GM12878 (cell line): ENCODE results near the gene MEIOB. TPM values are rescaled to one million over a fixed set of nuclear protein-coding genes. Genes with fewer than 3 reads are reported as not detected.
A peak's percentile ranks its signal among the peaks of the same experiment; 100 is the strongest.
"Not testable (repeated sequence)": the region's sequence is repeated elsewhere in the genome, so short reads cannot be mapped to it uniquely, and the experiment has no call there.

ENCODE experiments used
- ATAC-seq: fragments of 200-7000 bp; cut with Tn5 transposase; 3 replicates; pipeline ENCODE4 v1.9.1; 2020; ENCODE audit warnings: mild to moderate bottlenecking, moderate library complexity
- BruUV-seq: library from RNA; stranded (reverse); fragments of 400-500 nt; replicated peaks from 2 replicates; lab custom pipeline; 2021; lab: Mats Ljungman, UMichigan
- CTCF ChIA-PET: fragments of 300-600 bp; sonication (Branson Sonifier 250); formaldehyde crosslinking; extraction: SDS; loops from one replicate; lab custom pipeline; 2021; ENCODE audit warnings: inconsistent platforms; lab: Yijun Ruan, JAX
- POLR2A ChIA-PET: fragments of 350-600 bp; formaldehyde crosslinking; extraction: SDS; loops from one replicate; lab custom pipeline; 2021; ENCODE audit warnings: inconsistent platforms; lab: Charles Lee
- RAD21 ChIA-PET: fragments of 300-600 bp; sonication (Branson Sonifier 250); formaldehyde crosslinking; loops from one replicate; lab custom pipeline; 2023; ENCODE audit warnings: antibody characterized with exemption; ENCODE audit not compliant: unreplicated experiment; lab: Charles Lee
- SMC1A ChIA-PET: fragments of 300-600 bp; sonication (Branson Sonifier 250); formaldehyde crosslinking; loops from one replicate; lab custom pipeline; 2023; ENCODE audit not compliant: unreplicated experiment, uncharacterized antibody; lab: Charles Lee
- DNase-seq: peaks from one replicate; pipeline ENCODE4 v3.0.0-alpha.2; 2011; ENCODE audit warnings: low read depth, low spot score
- FAIRE-seq: peaks from 3 replicates; lab custom pipeline; 2011; peaks lifted over from hg19 to GRCh38; lab: Jason Lieb, UNC
- H2AFZ ChIP-seq: 2 replicates; pipeline ENCODE4 v1.6.0; 2011; ENCODE audit warnings: low read depth, low read length, control low read depth; ENCODE audit not compliant: control insufficient read depth
- H3K27ac ChIP-seq: 2 replicates; pipeline ENCODE4 v1.5.1; 2011; ENCODE audit warnings: control low read depth; ENCODE audit not compliant: control insufficient read depth, insufficient read depth
- H3K27me3 ChIP-seq, 2 experiments: replicated peaks in 1 of 2; 2 replicates each; pipeline versions ENCODE4 v1.6.0 to v1.6.1; 2011; ENCODE audit warnings: low read length in 1 of 2; ENCODE audit not compliant: control insufficient read depth in 2 of 2, insufficient read depth in 2 of 2
- H3K36me3 ChIP-seq, 2 experiments: 2 replicates each; pipeline ENCODE4 v1.5.1; 2011; ENCODE audit warnings: low read length in 1 of 2; ENCODE audit not compliant: control insufficient read depth in 2 of 2, insufficient read depth in 2 of 2
- H3K4me1 ChIP-seq: 2 replicates; pipeline ENCODE4 v1.6.1; 2011; ENCODE audit warnings: mild to moderate bottlenecking, low read length, moderate library complexity, mixed read lengths; ENCODE audit not compliant: control insufficient read depth, insufficient read depth
- H3K4me2 ChIP-seq: 2 replicates; pipeline ENCODE4 v1.6.0; 2011; ENCODE audit warnings: control low read depth; ENCODE audit not compliant: control insufficient read depth, insufficient read depth
- H3K4me3 ChIP-seq: fragments of 200-600 bp; sonication (generic); 2 replicates; pipeline ENCODE4 v1.5.1; 2016
- H3K79me2 ChIP-seq: 2 replicates; pipeline ENCODE4 v1.6.0; 2011; ENCODE audit warnings: low read length; ENCODE audit not compliant: control insufficient read depth, insufficient read depth
- H3K9ac ChIP-seq: 2 replicates; pipeline ENCODE4 v1.8.0; 2011; ENCODE audit warnings: low read length, control low read depth, mixed read lengths; ENCODE audit not compliant: control insufficient read depth, insufficient read depth
- H3K9me3 ChIP-seq: replicated peaks from 3 replicates; pipeline ENCODE4 v1.5.1; 2011; ENCODE audit warnings: mild to moderate bottlenecking, low read length; ENCODE audit not compliant: control insufficient read depth, insufficient read depth
- H4K20me1 ChIP-seq: 2 replicates; pipeline ENCODE4 v1.6.0; 2011; ENCODE audit not compliant: control insufficient read depth, insufficient read depth
- BACH1 ChIP-seq: fragments of 450-650 bp; IDR thresholded peaks from 2 replicates; pipeline ENCODE4 v1.6.1; 2017; ENCODE audit warnings: mild to moderate bottlenecking, borderline replicate concordance
- HCFC1 ChIP-seq: fragments of 150-350 bp; IDR thresholded peaks from 2 replicates; pipeline ENCODE4 v1.6.1; 2014; ENCODE audit warnings: low read length
- IKZF1 ChIP-seq: fragments of 450-650 bp; conservative IDR thresholded peaks from 2 replicates; pipeline ENCODE4 v1.6.1; 2017; ENCODE audit warnings: antibody characterized with exemption, mild to moderate bottlenecking
- IRF5 ChIP-seq: fragments of 450-650 bp; IDR thresholded peaks from 2 replicates; pipeline ENCODE4 v1.6.1; 2017; ENCODE audit warnings: borderline replicate concordance
- PAX5 ChIP-seq: IDR thresholded peaks from 2 replicates; pipeline ENCODE4 v1.6.1; 2011; ENCODE audit warnings: low read depth, low read length, borderline replicate concordance
- RAD21 ChIP-seq: IDR thresholded peaks from 2 replicates; pipeline ENCODE4 v1.6.1; 2011; ENCODE audit warnings: mild to moderate bottlenecking, low read depth, low read length, moderate library complexity; ENCODE audit not compliant: insufficient read depth
- REST ChIP-seq: IDR thresholded peaks from 2 replicates; pipeline ENCODE4 v1.6.1; 2012; ENCODE audit warnings: mild to moderate bottlenecking, low read depth, low read length
- TCF12 ChIP-seq: IDR thresholded peaks from 2 replicates; pipeline ENCODE4 v1.6.1; 2011; ENCODE audit warnings: low read depth, mild to moderate bottlenecking, low read length
- YY1 ChIP-seq: IDR thresholded peaks from 2 replicates; pipeline ENCODE4 v1.6.1; 2011; ENCODE audit warnings: low read depth, mild to moderate bottlenecking, low read length
- ZBTB33 ChIP-seq: fragments of 450-650 bp; IDR thresholded peaks from 2 replicates; pipeline ENCODE4 v1.6.1; 2017; ENCODE audit warnings: mild to moderate bottlenecking
- ZNF384 ChIP-seq: IDR thresholded peaks from 2 replicates; pipeline ENCODE4 v1.6.1; 2012; ENCODE audit warnings: low read depth, mild to moderate bottlenecking, low read length, improper control_type of control experiment, borderline replicate concordance
- WGBS: methylation state at CpG from one replicate; pipeline ENCODE4 v1.1.6; 2016; ENCODE audit warnings: low lambda C conversion rate; ENCODE audit not compliant: insufficient replicate concordance, insufficient coverage; ENCODE audit errors: missing lambda C conversion rate; 5-methylcytosine and 5-hydroxymethylcytosine counted together
- in situ Hi-C: fragments of 300-500 bp; cut with MboI; formaldehyde crosslinking; loops from 9 replicates; pipeline ENCODE4 v1.14.3; 2018; ENCODE audit warnings: mixed read lengths
- intact Hi-C: fragments of 100-400 bp; cut with micrococcal nuclease; formaldehyde crosslinking; loops from one replicate; pipeline ENCODE4 v1.14.2; 2022; ENCODE audit not compliant: unreplicated experiment
- polyA plus RNA-seq, 11 experiments: library from polyadenylated mRNA; depleted of rRNA in 4 of 11; unstranded in 6 of 11; stranded (reverse) in 5 of 11; fragments of >200 nt; fragmentation: Nextera tagmentation in 4 of 11; fragmentation: Illumina TruSeq in 1 of 11; extraction: Ambion mirVana in 4 of 11; extraction: Trizol in 1 of 11; gene quantifications; 1 replicate in 1 of 11; 2 replicates in 10 of 11; pipeline versions ENCODE4 v1.2.1 to v1.2.3, GENCODE V29; 2011 to 2016; ENCODE audit warnings: inconsistent platforms in 2 of 11, missing spikeins in 2 of 11, low read depth in 1 of 11
- total RNA-seq, 4 experiments: library from RNA; depleted of rRNA in 3 of 4; stranded (reverse); fragments of >200 nt in 3 of 4; fragmentation: Illumina TruSeq in 1 of 4; extraction: Trizol in 1 of 4; gene quantifications; 2 replicates each; pipeline versions ENCODE4 v1.2.1 to v1.2.3, GENCODE V29; 2013 to 2021

MEIOB gene
- total and polyA plus RNA-seq, 10 of the 15 experiments (the other 5 are each of a cell fraction or from before 2014, with no cell fraction given): 0.04 to 0.26 (median 0.09) TPM; not detected in 5

- Histone ChIP-seq H3K36me3 (no peaks in the 10 kb centered on the region; a peak in 1 of 4 replicates), H3K4me1 (no peaks in the 10 kb centered on the region), H3K4me3 (no peak overlapping the region), H2AFZ (no peak overlapping the region), H3K4me2 (no peak overlapping the region), H3K27me3 (peaks cover 6% of the 10 kb centered on the region in 2 experiments; a peak in 3 of 4 replicates), H3K9me3 (no peaks in the 10 kb centered on the region), H3K27ac (no peak overlapping the region), H3K9ac (no peak overlapping the region), H3K79me2 (no peaks in the 10 kb centered on the region), H4K20me1 (no peaks in the 10 kb centered on the region)
- DNase-seq: no peak
- no peak for TF ChIP-seq REST
- TF ChIP-seq IKZF1: no peak
- no peak for TF ChIP-seq IRF5
- no peak for TF ChIP-seq ZBTB33
- no peak for TF ChIP-seq BACH1
- TF ChIP-seq YY1: no peak
- TF ChIP-seq TCF12: no peak
- no peak for TF ChIP-seq PAX5
- TF ChIP-seq RAD21: no peak
- no peak for TF ChIP-seq HCFC1
- TF ChIP-seq ZNF384: no peak
- WGBS: 20% methylated on average over 15 of the region's 15 CpGs
- BruUV-seq: no TSS peak
- peak; percentile 92 for ATAC-seq
- ChIA-PET SMC1A (interaction anchor here (0.7 kb wide), 1 partner anchor 30 kb away, joined by 3 read pairs; no protein-coding TSS in a partner anchor), POLR2A (no interaction called here), CTCF (no interaction called here), RAD21 (no interaction called here)
- in situ Hi-C loops: no loop called here
- intact Hi-C loops: no loop called here
- FAIRE-seq: no peak
Measured at GRCh38 chr16:1920727-1921171, 48.8 kb upstream of the MEIOB start.

GRCh38 chr16:1920122-1920521 is 48.2 kb upstream of the MEIOB start:
- H3K9me3 ChIP-seq, H3K9ac ChIP-seq, BruUV-seq, H3K4me3 ChIP-seq, RAD21 ChIA-PET, ATAC-seq, H3K27ac ChIP-seq, H3K27me3 ChIP-seq, DNase-seq, H3K4me1 ChIP-seq, FAIRE-seq, H3K4me2 ChIP-seq, POLR2A ChIA-PET, in situ Hi-C loops, H2AFZ ChIP-seq, SMC1A ChIA-PET, H3K36me3 ChIP-seq, H4K20me1 ChIP-seq, intact Hi-C loops, CTCF ChIA-PET, H3K79me2 ChIP-seq: not testable (repeated sequence)
- WGBS: 25% methylated on average over 21 of the region's 21 CpGs
